MCF 10A (cell line): ENCODE results near the gene LSM14B. TPM values are rescaled to one million over a fixed set of nuclear protein-coding genes. Genes with fewer than 3 reads are reported as not detected.
"Not testable (repeated sequence)": the region's sequence is repeated elsewhere in the genome, so short reads cannot be mapped to it uniquely, and the experiment has no call there.

ENCODE experiments used
- BruUV-seq: library from RNA; stranded (reverse); fragments of 400-500 nt; replicated peaks from 2 replicates; lab custom pipeline; 2021; lab: Mats Ljungman, UMichigan
- CTCF ChIA-PET: fragments of 300-600 bp; sonication (Branson Sonifier 250); formaldehyde crosslinking; extraction: SDS; loops from one replicate; lab custom pipeline; 2021; ENCODE audit warnings: antibody characterized with exemption, inconsistent platforms; lab: Yijun Ruan, JAX
- POLR2A ChIA-PET: fragments of 300-600, 350-650 bp; sonication (Branson Sonifier 250); formaldehyde crosslinking; extraction: SDS; loops from one replicate; lab custom pipeline; 2020; ENCODE audit warnings: antibody characterized with exemption, inconsistent platforms; lab: Yijun Ruan, JAX
- DNase-seq: peaks from one replicate; pipeline ENCODE4 v3.0.0-alpha.2; 2018; ENCODE audit not compliant: unreplicated experiment
- H3K27ac Mint-ChIP-seq: one replicate; pipeline ENCODE4 v1.8.0; 2022; ENCODE audit warnings: mild to moderate bottlenecking, low read depth, mixed read lengths; ENCODE audit not compliant: unreplicated experiment
- H3K27me3 Mint-ChIP-seq: one replicate; pipeline ENCODE4 v1.8.0; 2022; ENCODE audit warnings: mixed read lengths; ENCODE audit not compliant: insufficient read depth, unreplicated experiment
- H3K36me3 Mint-ChIP-seq: one replicate; pipeline ENCODE4 v1.8.0; 2022; ENCODE audit warnings: mild to moderate bottlenecking, moderate library complexity, mixed read lengths; ENCODE audit not compliant: insufficient read depth, unreplicated experiment
- H3K4me1 Mint-ChIP-seq: one replicate; pipeline ENCODE4 v1.8.0; 2022; ENCODE audit warnings: mixed read lengths; ENCODE audit not compliant: insufficient read depth, unreplicated experiment
- H3K4me3 Mint-ChIP-seq: one replicate; pipeline ENCODE4 v1.8.0; 2022; ENCODE audit warnings: mild to moderate bottlenecking, moderate library complexity, mixed read lengths; ENCODE audit not compliant: unreplicated experiment
- H3K9me3 Mint-ChIP-seq: one replicate; pipeline ENCODE4 v1.8.0; 2022; ENCODE audit warnings: mixed read lengths; ENCODE audit not compliant: unreplicated experiment
- intact Hi-C: fragments of 100-400 bp; cut with micrococcal nuclease; formaldehyde crosslinking; loops from 2 replicates; pipeline ENCODE4 v1.14.1; 2022
- total RNA-seq: library from RNA; stranded (reverse); gene quantifications from 2 replicates; pipeline ENCODE4 v1.2.3, GENCODE V29; 2022
- TF ChIP-seq, protein P1 (sequence below): fragments of 200-600 bp; IDR thresholded peaks from one replicate; pipeline ENCODE4 v1.8.0; 2022; ENCODE audit warnings: antibody characterized with exemption, mild to moderate bottlenecking; ENCODE audit not compliant: unreplicated experiment

LSM14B gene
- total RNA-seq, 1 experiment from 2014 or later, result 35.1 TPM

DNA sequence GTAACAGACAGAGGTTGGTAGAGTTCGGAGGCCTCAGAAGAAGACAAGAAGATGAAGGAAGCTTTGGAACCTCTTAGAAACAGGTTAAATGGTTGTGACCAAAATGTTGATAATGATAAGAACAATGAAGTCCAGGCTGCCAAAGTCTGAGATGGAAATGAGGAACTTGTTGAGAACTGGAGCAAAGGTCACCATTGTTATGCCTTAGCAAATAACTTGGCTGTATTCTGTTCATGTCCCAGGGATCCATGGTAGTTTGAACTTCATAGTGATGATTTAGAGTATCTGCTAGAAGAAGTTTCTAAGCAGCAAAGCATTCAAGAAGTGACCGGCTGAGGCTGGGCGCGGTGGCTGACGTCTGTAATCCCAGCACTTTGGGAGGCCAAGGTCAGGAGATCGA lies 11.1 kb upstream of the LSM14B start:
- peaks cover 40% of the 10 kb centered on the region for H3K9me3 Mint-ChIP-seq
- H3K4me1 Mint-ChIP-seq, result no peaks in the 10 kb centered on the region
- POLR2A ChIA-PET, result interaction anchor here (0.6 kb wide), 1 partner anchor 114 kb away, joined by 4 read pairs; no protein-coding TSS in a partner anchor
- peaks cover 6% of the 10 kb centered on the region for H3K36me3 Mint-ChIP-seq
- no peak overlapping the region for H3K4me3 Mint-ChIP-seq
- intact Hi-C loops, result no loop called here
- BruUV-seq, result no TSS peak
- TF ChIP-seq, protein P1, sequence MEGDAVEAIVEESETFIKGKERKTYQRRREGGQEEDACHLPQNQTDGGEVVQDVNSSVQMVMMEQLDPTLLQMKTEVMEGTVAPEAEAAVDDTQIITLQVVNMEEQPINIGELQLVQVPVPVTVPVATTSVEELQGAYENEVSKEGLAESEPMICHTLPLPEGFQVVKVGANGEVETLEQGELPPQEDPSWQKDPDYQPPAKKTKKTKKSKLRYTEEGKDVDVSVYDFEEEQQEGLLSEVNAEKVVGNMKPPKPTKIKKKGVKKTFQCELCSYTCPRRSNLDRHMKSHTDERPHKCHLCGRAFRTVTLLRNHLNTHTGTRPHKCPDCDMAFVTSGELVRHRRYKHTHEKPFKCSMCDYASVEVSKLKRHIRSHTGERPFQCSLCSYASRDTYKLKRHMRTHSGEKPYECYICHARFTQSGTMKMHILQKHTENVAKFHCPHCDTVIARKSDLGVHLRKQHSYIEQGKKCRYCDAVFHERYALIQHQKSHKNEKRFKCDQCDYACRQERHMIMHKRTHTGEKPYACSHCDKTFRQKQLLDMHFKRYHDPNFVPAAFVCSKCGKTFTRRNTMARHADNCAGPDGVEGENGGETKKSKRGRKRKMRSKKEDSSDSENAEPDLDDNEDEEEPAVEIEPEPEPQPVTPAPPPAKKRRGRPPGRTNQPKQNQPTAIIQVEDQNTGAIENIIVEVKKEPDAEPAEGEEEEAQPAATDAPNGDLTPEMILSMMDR, result no peak
- no peak for DNase-seq
- no peak overlapping the region for H3K27ac Mint-ChIP-seq
- CTCF ChIA-PET, result interaction anchor here (1.7 kb wide), 1 partner anchor 10 kb away, joined by 6 read pairs; no protein-coding TSS in a partner anchor
- no peaks in the 10 kb centered on the region for H3K27me3 Mint-ChIP-seq

DNA sequence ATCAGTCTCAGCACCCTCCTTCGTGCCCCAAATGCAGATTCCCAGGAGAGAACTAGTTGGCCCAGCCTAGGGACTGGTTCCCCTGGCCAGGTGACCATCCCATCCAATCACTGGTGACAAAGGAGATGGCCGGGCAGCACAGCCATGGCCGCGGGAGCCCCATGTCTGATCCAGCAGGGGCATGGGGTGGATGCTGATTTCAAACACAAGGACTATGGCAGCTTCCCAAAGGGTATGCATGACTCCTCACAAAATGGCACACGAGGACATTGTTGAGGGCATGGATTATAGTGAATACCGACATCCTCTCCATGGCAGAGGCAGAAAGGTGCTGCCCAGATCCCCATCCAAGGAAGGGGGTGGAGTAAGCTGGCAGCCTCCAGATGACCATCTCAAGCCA lies 9.9 kb upstream of the LSM14B start:
- Mint-ChIP-seq H3K4me1 (no peaks in the 10 kb centered on the region), H3K36me3 (peaks cover 6% of the 10 kb centered on the region), H3K9me3 (peaks cover 32% of the 10 kb centered on the region), H3K27ac (no peak overlapping the region), H3K4me3 (no peak overlapping the region), H3K27me3 (no peaks in the 10 kb centered on the region)
- CTCF ChIA-PET, result interaction anchor here (0.8 to 1.7 kb wide), 2 partner anchors 9 to 101 kb away, joined by 3 to 6 read pairs; no protein-coding TSS in a partner anchor
- intact Hi-C loops, result no loop called here
- BruUV-seq, result no TSS peak
- DNase-seq, result no peak
- TF ChIP-seq, protein P1, result no peak
- POLR2A ChIA-PET, result no interaction called here

DNA sequence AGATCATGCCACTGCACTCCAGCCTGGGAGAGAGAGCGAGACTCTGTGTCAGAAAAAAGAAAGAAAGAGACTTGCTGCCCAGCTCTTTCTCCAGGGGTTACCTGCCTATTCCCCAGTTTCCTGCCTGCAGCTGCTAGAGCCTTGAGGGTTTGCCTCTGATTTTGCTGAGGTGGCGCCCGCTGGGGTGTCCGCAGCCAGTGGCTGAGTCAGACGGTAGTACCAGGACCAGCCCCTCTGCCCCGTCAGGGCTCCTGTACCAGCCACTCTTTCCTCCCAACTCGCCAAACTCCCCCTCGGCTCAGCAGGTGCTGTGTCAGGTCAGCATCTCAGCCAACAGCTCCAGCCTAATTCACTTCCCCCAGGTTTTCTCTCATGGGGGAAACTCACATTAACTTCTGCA lies 7.4 kb upstream of the LSM14B start:
- ChIA-PET POLR2A (interaction anchor here (0.6 kb wide), 1 partner anchor 643 kb away, joined by 3 read pairs; no protein-coding TSS in a partner anchor), CTCF (interaction anchor here (0.6 to 1.2 kb wide), 4 partner anchors 18 to 307 kb away, joined by 3 to 4 read pairs (median 3); no protein-coding TSS in a partner anchor)
- H3K9me3 Mint-ChIP-seq, result peaks cover 13% of the 10 kb centered on the region
- TF ChIP-seq, protein P1, result no peak
- intact Hi-C loops, result no loop called here
- no peaks in the 10 kb centered on the region for H3K4me1 Mint-ChIP-seq
- no peak overlapping the region for H3K27ac Mint-ChIP-seq
- H3K36me3 Mint-ChIP-seq, result peaks cover 6% of the 10 kb centered on the region
- DNase-seq, result no peak
- no peak overlapping the region for H3K4me3 Mint-ChIP-seq
- BruUV-seq, result no TSS peak
- no peaks in the 10 kb centered on the region for H3K27me3 Mint-ChIP-seq

DNA sequence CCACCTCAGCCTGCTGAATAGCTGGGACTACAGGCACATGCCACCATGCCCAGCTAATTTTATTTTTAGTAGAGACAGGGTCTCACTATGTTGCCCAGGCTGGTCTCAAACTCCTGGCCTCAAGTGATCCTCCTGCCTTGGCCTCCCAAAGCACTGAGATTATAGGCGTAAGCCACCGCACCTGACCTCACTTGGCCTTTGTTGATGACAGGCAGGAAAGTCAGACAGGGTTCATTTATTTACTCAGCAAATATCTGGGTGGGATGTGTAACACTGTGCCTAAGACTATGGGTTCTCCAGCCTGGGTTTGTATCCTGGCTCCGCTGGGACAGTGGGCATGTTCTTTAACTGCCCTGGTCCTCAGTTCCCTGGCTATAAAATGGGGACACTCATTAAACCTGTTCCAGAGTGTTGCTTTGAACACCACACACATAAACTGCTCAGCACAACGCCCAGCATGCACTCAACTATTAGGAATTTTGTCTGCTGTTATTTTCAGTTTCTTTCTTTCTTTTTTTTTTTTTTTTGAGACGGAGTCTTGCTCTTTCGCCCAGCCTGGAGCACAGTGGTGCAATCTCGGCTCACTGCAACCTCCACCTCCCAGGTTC lies 6.4 kb upstream of the LSM14B start:
- H3K27ac Mint-ChIP-seq, DNase-seq, POLR2A ChIA-PET, H3K27me3 Mint-ChIP-seq, H3K9me3 Mint-ChIP-seq, intact Hi-C loops, BruUV-seq, H3K4me3 Mint-ChIP-seq, H3K36me3 Mint-ChIP-seq, H3K4me1 Mint-ChIP-seq: not testable (repeated sequence)
- CTCF ChIA-PET, result interaction anchor here (0.6 to 1.2 kb wide), 2 partner anchors 26 to 308 kb away, joined by 3 to 4 read pairs; no protein-coding TSS in a partner anchor
